ENCODE results near the gene PRKD1. TPM values are rescaled to one million over a fixed set of nuclear protein-coding genes. Genes with fewer than 3 reads are reported as not detected.

PRKD1 gene
- total RNA-seq: not detected

- POLR2A ChIA-PET: no interaction called here
- CTCF ChIA-PET: no interaction called here
Measured at GRCh38 chr14:29927376-29928116, at the start of gene PRKD1. Gene PRKD1 (minus strand): TSS chr14:29927847.

GRCh38 chr14:29971101-29971500, 43.5 kb upstream of the PRKD1 start:
- CTCF ChIA-PET: no interaction called here
- POLR2A ChIA-PET: no interaction called here

- CTCF ChIA-PET: no interaction called here
- POLR2A ChIA-PET: no interaction called here
Measured at GRCh38 chr14:29955087-29955486, 27.4 kb upstream of the PRKD1 start.

- CTCF ChIA-PET: no interaction called here
- POLR2A ChIA-PET: no interaction called here
Measured at GRCh38 chr14:29953501-29953900, 25.9 kb upstream of the PRKD1 start.

- ChIA-PET CTCF (no interaction called here), POLR2A (no interaction called here)
Measured at GRCh38 chr14:29944091-29944490, 16.4 kb upstream of the PRKD1 start.

- ChIA-PET CTCF (no interaction called here), POLR2A (no interaction called here)
Measured at GRCh38 chr14:29941401-29941800, 13.8 kb upstream of the PRKD1 start.

- ChIA-PET POLR2A (no interaction called here), CTCF (no interaction called here)
Measured at GRCh38 chr14:29940482-29940881, 12.8 kb upstream of the PRKD1 start.

GRCh38 chr14:29937116-29937515, 9.5 kb upstream of the PRKD1 start:
- POLR2A ChIA-PET: no interaction called here

GRCh38 chr14:29930283-29930682, 2.6 kb upstream of the PRKD1 start:
- ChIA-PET POLR2A (no interaction called here), CTCF (no interaction called here)

More at GRCh38 chr14:29937116-29937515, 9.5 kb upstream of the PRKD1 start:
- CTCF ChIA-PET: no interaction called here

- ChIA-PET CTCF (no interaction called here), POLR2A (no interaction called here)
Measured at GRCh38 chr14:29928117-29928640, 532 bp upstream of the PRKD1 start.

- POLR2A ChIA-PET: no interaction called here
- CTCF ChIA-PET: no interaction called here
Measured at GRCh38 chr14:29926701-29927375, 809 bp downstream of the PRKD1 start.

GRCh38 chr14:29926228-29926627, 1.4 kb downstream of the PRKD1 start:
- ChIA-PET CTCF (no interaction called here), POLR2A (no interaction called here)

GRCh38 chr14:29925736-29926135, 1.9 kb downstream of the PRKD1 start:
- POLR2A ChIA-PET: no interaction called here
- CTCF ChIA-PET: no interaction called here

- POLR2A ChIA-PET: no interaction called here
- CTCF ChIA-PET: no interaction called here
Measured at GRCh38 chr14:29925101-29925722, 2.4 kb downstream of the PRKD1 start.

GRCh38 chr14:29919845-29920244, 7.8 kb downstream of the PRKD1 start:
- ChIA-PET POLR2A (no interaction called here), CTCF (no interaction called here)

GRCh38 chr14:29918981-29919380, 8.7 kb downstream of the PRKD1 start:
- POLR2A ChIA-PET: no interaction called here
- CTCF ChIA-PET: no interaction called here

- CTCF ChIA-PET: no interaction called here
- POLR2A ChIA-PET: no interaction called here
Measured at GRCh38 chr14:29913566-29913965, 14.1 kb downstream of the PRKD1 start.

GRCh38 chr14:29911810-29912209, 15.8 kb downstream of the PRKD1 start:
- ChIA-PET POLR2A (no interaction called here), CTCF (no interaction called here)

- POLR2A ChIA-PET: no interaction called here
- CTCF ChIA-PET: no interaction called here
Measured at GRCh38 chr14:29908652-29909577, 18.7 kb downstream of the PRKD1 start.

- ChIA-PET POLR2A (no interaction called here), CTCF (no interaction called here)
Measured at GRCh38 chr14:29906256-29906870, 21.3 kb downstream of the PRKD1 start.

Measured in activated CD8-positive, alpha-beta memory T cell treated with anti-CD3 and anti-CD28 coated beads for 36 hours (primary cell).